NCI-H82 (cell line): Measurements from ENCODE around the gene TAOK3.
"Not testable (repeated sequence)": the region's sequence is repeated elsewhere in the genome, so short reads cannot be mapped to it uniquely, and the experiment has no call there.

Source experiments
- DNase-seq: peaks from one replicate; lab custom pipeline; 2025; lab: John Stamatoyannopoulos, UW

The TAOK3 gene

DNA sequence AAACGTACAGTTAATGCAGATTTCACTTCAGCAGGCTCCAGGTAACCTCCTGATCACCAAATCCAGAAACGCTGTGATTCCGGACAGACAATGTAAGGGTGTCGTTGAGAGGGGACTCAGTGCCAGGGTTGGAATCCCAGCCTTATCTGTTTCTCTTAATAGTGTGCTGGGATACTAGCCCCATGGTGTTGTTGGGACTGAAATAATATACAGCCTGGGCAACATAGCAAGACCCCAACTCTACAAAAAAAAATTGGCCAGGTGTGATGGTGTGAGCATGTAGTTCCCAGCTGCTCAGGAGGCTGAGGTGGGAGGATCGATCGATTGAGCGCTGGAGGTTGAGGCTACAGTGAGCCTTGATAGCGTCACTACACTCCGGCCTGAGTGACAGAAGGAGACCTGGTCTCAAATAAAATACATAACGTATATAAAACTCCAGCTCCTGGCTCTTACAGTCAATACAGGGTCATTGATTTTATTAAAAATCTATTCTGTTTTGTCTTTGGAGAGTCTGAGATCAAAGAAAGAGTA is 235.5 kb downstream of the TAOK3 start:
- DNase-seq = no peak

DNA sequence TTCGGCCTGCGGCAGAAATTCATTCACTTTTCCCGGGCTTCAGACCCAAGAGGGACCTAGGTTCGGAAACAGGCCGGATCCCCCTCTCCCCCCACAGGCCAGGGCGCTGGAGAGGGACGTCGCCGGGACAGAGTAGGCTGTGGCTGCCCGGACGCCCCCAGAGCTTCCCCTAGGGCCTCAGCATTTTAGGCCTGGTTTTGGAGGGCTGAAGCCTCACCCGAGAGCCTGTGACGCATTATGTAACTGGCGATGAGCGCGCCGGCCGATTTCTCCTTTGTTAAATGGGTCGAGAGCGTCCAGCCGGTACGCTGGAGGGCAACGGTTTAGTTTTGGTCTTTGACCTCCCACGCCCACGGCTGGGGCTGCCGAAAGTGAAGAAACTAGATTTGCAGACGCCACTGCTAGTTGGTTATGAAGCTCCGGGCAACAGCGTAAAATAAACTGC is 236.1 kb downstream of the TAOK3 start:
- peak; percentile 46 for DNase-seq

DNA sequence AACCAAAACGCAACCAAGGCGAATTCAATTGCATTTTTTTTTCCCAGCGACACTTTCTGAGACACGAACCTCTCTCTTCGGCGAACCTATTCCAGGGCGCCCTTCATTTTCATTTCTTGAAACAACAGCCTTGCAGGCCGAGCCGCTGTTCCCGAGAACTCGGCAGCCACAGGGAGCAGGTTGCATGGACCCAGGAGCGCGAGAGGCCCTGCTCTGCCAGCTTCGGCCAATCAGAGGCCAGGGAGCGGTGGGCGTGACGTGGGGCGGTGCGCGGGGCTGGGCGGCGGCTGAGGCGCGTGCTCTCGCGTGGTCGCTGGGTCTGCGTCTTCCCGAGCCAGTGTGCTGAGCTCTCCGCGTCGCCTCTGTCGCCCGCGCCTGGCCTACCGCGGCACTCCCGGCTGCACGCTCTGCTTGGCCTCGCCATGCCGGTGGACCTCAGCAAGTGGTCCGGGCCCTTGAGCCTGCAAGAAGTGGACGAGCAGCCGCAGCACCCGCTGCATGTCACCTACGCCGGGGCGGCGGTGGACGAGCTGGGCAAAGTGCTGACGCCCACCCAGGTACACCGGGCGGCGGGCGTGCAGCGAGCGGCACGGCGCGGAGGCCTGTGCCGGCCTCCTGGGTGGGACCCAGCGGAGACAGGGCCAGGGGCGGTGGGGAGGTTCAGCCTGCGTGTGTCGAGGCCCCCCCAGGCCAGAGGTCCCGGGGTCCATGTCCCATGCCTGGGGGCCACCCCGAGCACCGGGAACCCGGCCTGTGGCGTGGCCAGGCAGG is 236.7 kb downstream of the TAOK3 start, which contains the start of gene PEBP1:
Gene PEBP1, plus strand, starts transcription at position 337 of the 771 bp plus-strand sequence. Its CDS starts 86 bp downstream, at position 423.
- DNase-seq = peak; percentile 93

DNA sequence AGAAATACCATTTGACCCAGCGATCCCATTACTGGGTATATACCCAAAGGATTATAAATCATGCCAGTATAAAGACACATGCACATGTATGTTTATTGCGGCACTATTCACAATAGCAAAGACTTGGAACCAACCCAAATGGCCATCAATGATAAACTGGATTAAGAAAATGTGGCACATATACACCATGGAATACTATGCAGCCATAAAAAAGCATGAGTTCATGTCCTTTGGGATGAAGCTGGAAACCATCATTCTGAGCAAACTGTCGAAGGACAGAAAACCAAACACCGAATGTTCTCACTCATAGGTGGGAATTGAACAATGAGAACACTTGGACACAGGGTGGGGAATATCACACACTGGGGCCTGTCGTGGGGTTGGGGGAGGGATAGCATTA is 243.3 kb downstream of the TAOK3 start:
- not testable (repeated sequence) for DNase-seq

DNA sequence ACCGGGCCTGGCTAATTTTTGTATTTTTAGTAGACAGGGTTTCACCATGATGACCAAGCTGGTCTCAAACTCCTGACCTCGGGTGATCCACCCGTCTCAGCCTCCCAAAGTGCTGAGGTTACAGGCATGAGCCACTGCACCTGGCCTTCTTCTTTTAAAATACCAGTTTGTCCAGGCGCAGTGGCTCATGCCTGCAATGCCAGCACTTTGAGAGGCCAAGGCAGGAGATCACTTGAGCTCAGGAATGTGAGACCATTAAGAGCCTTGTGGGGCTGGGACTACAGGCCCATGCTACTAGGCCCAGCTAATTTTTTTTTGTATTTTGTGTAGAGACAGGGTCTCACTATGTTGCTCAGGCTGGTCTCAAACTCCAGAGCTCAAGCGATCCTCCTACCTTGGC is 244.8 kb downstream of the TAOK3 start:
- no peak for DNase-seq

DNA sequence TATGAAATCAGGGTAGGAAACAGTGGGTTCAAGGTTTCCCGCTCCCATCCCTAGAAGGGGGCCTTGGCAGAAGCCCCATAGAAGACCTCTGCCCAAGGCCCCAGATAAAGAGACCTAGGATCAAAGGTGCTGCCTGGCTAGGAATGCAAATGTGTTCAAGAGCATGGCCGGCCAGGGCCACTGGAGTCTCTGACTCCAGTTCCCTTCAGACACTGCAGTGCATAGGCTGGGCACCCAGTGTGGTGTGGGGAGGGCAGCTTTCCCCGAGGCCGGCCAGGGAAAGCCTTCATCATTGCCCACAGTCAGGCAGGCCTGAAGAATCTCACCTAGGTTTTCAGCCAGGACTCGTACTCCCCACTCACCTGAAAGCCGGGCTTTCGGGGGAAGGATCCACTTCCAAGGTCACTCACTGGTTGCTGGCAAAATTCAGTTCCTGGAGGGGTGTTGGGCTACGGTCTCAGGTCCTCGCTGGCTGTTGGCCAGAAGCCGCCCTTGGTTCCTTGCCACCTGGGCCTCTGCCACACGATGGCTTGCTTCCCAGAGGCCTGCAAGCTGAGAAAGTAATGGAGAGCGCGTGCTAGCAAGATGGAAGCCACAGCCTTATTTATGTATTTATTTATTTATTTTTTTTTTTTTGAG is 246.5 kb downstream of the TAOK3 start:
- DNase-seq = no peak

DNA sequence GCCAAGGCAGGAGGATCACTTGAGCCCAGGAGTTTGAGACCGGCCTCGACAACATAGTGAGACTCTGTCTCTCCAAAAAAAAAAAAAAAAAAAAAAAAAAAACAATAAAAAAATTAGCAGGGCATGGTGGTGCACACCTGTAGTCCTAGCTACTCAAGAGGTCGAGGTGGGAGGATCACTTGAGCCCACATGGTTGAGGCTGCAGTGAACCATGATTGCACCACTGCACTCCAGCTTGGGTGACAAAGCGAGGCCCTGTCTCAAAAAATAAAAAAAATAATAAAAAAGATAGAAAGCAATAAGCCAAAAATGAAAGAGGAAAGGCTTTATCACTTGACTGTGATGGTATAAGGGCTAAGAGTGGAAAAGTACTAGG is 247.0 kb downstream of the TAOK3 start:
- DNase-seq = no peak

DNA sequence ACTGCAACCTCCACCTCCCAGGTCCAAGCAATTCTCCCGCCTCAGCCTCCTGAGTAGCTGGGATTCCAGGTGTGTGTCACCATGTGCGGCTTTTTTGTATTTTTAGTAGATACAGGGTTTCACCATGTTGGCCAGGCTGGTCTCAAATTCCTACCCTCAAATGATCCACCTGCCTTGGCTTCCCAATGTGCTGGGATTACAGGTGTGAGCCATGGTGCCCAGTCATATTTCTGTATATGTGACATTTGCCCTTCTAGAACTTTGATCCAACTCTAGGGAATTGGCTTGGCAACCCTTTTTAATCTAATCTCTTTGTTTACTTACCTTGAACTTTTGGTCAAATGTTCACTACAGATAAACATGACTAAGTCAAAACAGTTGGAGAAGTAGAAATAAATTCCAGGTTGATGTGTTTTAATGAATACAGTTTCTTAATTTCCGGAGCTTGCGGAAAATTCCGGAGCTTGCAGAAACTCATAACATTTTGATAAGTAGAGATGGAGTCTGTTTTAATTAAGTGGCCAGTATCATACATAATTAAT is 248.3 kb downstream of the TAOK3 start:
- no peak for DNase-seq

DNA sequence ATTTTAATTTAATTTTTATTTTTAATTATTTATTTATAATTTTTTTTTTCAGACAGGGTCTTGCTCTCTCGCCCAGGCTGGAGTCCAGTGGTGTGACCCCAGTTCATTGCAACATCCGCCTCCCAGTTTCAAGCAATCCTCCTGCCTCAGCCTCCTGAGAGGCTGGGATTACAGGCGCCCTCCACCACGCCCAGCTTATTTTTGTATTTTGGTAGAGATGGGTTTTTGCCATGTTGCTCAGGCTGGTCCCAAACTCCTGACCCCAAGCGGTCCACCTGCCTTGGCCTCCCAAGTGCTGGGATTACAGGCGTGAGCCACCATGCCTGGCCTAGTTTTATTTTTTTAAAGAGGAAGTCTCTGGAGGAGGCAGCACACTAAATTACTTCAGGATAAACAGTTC is 250.4 kb downstream of the TAOK3 start:
- DNase-seq = no peak

DNA sequence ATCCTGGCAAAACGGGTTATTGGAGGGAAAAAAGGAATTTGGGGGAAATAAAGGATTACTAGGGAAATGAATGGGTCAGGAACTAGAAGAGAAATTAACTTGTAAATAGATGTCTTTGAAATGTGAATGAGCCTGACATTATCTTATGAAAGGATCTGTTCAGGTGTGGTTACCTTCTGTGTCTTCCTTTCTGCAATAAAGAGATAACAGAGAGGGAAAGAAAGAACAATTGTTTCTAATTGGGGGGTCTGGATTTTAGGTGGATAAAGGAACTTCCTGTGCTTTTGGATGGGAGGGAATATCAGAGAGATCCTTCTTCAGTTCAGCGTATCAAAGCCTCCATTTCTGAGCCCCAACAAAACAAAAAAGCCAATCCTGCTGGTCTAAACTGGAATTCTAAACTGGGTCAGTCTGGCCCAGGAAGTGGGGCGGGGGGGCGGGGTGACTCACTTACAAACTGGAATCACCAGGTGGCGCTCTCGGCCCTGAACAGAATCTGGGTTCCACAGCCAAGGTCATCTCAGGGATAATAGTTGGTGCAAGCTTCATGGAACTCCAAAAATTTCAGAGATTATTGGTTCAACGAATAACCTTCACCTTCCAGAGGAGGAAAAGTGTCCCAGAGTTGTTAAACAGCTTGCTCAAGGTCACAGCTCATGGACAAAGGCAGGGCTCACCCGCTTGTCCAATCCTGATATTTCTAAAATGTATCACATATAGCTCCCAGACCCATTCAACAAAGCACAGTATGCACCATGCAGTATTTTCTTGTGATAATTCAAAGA is 251.9 kb downstream of the TAOK3 start:
- peak; percentile 80 for DNase-seq

DNA sequence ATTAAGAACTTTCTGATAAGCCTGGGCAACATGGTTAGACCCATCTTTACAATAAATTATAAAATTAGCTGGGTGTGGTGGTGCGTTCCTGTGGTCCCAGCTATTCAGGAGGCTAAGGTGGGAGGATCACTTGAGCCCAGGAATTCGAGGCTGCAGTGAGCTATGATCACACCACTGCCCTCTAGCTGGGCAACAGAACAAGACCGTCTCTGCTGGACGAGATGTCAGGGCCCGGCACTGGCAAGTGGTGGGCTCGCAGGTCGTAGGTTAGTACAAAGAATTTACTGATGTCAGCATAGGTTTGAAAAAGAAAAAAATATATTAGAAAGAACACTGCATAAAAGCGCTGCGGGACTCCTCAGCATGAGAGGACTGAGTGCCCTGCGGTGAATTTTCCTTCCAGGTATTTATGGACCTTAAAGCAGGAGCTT is 253.2 kb downstream of the TAOK3 start:
- no peak for DNase-seq

DNA sequence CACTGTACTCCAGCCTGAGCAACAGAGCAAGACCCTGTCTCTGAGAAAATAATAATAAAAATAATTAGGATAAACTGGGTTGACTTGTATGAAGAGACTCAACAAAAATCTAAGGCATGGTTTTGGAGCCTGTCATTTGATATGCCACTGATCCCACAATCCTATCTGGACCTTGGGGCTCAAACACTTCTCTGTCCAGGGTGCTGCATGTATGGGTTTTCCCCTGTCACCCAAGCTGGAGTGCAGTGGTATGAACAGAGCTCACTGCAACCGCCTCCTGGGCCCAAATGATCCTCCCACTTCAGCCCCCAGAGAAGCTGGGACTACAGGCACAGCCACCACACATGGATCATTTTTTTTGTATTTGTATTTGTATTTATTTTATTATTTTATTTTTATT is 263.6 kb downstream of the TAOK3 start:
- DNase-seq = no peak

DNA sequence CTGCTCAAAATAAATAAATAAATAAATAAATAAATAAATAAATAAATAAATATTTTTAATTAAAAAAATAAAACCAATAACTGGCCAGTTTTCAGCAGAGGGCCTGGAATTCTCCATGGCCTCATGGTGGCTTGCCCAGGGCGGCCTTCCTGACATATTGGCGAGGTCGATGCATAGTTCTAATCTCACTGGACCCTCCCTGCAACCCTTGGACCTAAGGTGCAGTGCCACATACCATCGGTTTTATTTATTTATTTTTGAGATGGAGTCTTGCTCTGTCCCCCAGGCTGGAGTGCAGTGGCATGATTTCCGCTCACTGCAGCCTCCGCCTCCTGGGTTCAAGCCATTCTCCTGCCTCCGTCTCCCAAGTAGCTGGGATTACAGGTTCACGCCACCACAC is 265.0 kb downstream of the TAOK3 start:
- DNase-seq = no peak

DNA sequence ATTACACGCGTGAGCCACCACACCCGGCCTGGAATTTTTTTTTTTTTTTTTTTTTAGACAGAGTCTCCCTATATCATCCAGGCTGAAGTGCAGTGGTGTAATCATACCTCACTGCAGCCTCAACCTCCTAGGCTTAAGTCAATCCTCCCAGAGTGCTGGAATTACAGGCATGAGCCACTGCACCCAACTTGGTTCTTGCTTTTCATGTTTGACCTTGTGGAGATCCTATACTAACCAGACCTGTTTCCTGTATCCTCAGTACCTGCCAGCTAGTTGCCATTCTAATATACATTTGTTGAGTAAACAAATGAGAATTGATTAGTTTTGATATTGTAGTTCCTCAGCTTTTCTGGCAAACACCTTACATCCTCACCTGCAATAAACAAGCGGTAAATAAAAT is 265.7 kb downstream of the TAOK3 start:
- peak; percentile 64 for DNase-seq

DNA sequence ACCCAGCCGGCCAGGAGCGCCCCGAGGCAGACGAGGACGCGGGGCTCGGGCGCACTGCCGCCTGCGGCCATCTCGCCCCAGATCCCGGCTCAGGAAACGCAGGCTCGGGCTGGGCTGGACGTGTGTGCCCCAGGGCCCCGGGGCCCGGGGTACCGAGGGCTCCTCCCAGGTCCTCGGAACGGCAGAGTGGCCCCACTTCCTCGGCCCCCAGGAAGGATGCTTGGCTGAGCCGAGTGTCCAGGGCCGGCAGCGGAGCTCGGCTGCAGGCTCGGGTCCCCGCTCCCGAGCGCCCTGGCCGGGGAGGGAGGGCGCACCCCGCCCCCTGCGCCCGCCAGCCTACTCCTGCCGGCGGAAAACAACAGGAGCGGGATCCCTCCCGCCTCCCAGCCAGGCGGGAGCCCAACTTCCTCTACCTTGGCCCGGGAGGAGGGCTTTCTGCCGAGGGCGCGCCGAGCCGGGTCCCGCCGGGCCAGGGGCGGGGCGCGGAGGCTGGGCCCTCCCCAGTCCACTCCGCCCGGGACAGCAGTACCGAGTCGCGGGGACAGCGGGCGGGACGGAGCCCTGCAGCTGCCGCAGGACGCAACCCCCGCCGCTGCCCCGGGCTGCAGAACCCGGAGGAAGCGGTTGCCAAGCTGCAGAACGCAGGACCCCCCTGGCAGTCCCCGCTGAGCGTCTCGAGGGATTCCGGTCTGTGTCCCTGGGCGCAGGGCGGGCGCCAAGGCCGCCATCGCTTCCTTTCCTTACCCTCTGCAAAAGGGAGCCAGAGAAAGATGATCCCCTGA is 268.9 kb downstream of the TAOK3 start, which contains the start of gene VSIG10:
Gene VSIG10, minus strand, starts transcription at position 411 of the 782 bp plus-strand sequence. Its CDS starts 340 bp downstream, at position 71.
- peak; percentile 87 for DNase-seq

DNA sequence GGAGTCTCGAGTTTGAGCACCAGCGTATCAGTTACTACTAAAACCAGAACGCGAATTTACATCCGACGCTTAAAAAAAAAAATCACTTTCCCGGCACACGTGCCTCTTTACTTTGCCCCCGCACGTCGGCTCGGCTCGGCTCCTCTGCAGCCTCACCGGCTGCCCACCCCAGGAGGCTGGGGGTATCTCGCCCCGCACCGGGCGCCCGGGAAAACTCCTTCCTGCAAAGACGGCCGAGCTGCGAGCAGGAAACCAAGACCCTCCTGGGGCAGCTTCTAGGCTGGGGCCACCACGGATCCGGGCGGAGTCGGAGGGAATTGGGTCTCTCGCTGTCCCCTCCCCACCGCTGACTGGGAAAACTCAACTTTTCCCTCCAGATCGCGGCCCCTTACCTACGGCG is 269.5 kb downstream of the TAOK3 start:
- DNase-seq = peak; percentile 63

DNA sequence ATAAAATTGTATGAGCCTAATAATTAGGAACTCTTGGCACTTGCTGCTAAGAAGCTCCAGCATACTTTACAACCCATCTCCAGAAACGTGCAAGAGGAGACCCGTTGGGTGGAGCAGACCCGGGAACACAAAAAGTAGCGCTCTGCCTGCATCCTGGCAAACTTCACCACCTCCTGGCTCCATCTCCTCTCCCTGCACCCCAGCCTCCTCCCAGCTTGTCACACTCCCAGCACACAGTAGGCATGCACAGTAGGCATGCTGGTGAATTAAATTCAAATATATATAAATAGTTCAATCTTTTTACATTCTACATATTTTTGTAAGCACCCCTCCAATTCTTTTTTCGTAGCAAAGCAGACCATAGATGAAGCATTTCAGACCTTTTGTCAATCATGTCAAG is 270.1 kb downstream of the TAOK3 start:
- no peak for DNase-seq

DNA sequence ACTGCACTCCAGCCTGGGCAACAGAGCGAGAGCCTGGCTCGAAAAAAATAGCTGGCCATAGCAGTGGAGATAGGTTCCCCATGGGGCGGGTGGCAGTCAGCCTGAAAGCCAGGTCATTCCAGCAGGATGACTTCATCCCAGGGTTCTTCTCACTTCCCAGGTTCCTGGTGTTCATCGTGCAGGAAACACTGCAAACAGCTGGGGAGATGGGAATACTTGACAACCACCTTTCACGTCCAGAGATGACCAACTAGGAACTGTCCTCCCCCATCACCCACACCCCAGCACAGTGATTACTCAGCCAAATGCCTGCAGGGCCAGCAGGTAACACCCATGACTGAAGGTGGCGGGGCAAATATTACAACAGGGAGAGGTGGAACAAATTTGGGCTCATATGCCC is 270.6 kb downstream of the TAOK3 start:
- DNase-seq = no peak

DNA sequence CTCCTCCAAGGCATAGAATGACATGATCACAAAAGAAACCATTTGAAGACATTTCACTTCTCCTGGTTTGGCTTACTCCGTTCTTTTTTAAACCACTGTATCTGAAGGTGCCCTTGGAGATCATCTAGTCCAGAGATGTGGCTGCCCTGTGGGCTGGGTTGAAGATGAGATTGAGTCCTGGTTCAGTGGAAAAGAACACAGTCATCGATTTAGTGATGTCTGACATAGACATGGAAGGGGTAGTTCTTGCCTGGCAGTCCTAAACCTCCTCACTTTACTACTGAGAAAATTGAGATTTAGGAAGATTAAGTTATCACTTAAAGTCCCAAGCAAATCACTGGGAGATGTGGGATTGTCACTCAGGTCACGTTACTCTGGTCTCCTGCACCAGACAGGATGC is 271.7 kb downstream of the TAOK3 start:
- no peak for DNase-seq
